ENCODE measurements around the gene ALK. TPM values are rescaled to one million over a fixed set of nuclear protein-coding genes. Genes with fewer than 3 reads are reported as not detected.

ALK gene
- total and polyA plus RNA-seq, 2 experiments from 2014 or later, result 0.35 TPM; not detected in 1

GRCh38 chr2:29844713-29845326, 76.6 kb downstream of the ALK start:
- Mint-ChIP-seq H3K27me3 (ENCODE audit: insufficient read depth, low read depth, poor library complexity) (peaks cover 2% of the 10 kb centered on the region), H3K9me3 (no peaks in the 10 kb centered on the region), H3K4me3 (no peak overlapping the region), H3K27ac (no peak overlapping the region), H3K36me3 (ENCODE audit: low read depth) (no peaks in the 10 kb centered on the region), H3K4me1 (peaks cover 13% of the 10 kb centered on the region; the same call in 2 of the 3 replicates)
- H3K9me2 ChIP-seq (ENCODE audit: insufficient read depth), result no peaks in the 10 kb centered on the region
- no peaks in the 10 kb centered on the region for H3K36me3 ChIP-seq (ENCODE audit: insufficient read depth)
- no peak for TF ChIP-seq ETS1 (IDR thresholded peaks at IDR 0.05)
- TF ChIP-seq ZNF114 (CRISPR knock-in tag; IDR thresholded peaks at IDR 0.05), result no peak
- TF ChIP-seq, protein P1, sequence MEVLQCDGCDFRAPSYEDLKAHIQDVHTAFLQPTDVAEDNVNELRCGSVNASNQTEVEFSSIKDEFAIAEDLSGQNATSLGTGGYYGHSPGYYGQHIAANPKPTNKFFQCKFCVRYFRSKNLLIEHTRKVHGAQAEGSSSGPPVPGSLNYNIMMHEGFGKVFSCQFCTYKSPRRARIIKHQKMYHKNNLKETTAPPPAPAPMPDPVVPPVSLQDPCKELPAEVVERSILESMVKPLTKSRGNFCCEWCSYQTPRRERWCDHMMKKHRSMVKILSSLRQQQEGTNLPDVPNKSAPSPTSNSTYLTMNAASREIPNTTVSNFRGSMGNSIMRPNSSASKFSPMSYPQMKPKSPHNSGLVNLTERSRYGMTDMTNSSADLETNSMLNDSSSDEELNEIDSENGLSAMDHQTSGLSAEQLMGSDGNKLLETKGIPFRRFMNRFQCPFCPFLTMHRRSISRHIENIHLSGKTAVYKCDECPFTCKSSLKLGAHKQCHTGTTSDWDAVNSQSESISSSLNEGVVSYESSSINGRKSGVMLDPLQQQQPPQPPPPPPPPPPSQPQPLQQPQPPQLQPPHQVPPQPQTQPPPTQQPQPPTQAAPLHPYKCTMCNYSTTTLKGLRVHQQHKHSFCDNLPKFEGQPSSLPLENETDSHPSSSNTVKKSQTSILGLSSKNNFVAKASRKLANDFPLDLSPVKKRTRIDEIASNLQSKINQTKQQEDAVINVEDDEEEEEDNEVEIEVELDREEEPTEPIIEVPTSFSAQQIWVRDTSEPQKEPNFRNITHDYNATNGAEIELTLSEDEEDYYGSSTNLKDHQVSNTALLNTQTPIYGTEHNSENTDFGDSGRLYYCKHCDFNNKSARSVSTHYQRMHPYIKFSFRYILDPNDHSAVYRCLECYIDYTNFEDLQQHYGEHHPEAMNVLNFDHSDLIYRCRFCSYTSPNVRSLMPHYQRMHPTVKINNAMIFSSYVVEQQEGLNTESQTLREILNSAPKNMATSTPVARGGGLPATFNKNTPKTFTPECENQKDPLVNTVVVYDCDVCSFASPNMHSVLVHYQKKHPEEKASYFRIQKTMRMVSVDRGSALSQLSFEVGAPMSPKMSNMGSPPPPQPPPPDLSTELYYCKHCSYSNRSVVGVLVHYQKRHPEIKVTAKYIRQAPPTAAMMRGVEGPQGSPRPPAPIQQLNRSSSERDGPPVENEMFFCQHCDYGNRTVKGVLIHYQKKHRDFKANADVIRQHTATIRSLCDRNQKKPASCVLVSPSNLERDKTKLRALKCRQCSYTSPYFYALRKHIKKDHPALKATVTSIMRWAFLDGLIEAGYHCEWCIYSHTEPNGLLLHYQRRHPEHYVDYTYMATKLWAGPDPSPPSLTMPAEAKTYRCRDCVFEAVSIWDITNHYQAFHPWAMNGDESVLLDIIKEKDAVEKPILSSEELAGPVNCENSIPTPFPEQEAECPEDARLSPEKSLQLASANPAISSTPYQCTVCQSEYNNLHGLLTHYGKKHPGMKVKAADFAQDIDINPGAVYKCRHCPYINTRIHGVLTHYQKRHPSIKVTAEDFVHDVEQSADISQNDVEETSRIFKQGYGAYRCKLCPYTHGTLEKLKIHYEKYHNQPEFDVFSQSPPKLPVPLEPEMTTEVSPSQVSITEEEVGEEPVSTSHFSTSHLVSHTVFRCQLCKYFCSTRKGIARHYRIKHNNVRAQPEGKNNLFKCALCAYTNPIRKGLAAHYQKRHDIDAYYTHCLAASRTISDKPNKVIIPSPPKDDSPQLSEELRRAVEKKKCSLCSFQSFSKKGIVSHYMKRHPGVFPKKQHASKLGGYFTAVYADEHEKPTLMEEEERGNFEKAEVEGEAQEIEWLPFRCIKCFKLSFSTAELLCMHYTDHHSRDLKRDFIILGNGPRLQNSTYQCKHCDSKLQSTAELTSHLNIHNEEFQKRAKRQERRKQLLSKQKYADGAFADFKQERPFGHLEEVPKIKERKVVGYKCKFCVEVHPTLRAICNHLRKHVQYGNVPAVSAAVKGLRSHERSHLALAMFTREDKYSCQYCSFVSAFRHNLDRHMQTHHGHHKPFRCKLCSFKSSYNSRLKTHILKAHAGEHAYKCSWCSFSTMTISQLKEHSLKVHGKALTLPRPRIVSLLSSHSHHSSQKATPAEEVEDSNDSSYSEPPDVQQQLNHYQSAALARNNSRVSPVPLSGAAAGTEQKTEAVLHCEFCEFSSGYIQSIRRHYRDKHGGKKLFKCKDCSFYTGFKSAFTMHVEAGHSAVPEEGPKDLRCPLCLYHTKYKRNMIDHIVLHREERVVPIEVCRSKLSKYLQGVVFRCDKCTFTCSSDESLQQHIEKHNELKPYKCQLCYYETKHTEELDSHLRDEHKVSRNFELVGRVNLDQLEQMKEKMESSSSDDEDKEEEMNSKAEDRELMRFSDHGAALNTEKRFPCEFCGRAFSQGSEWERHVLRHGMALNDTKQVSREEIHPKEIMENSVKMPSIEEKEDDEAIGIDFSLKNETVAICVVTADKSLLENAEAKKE (CRISPR knock-in tag; IDR thresholded peaks at IDR 0.05), result no peak
- no peak for TF ChIP-seq ZNF331 (CRISPR knock-in tag; IDR thresholded peaks at IDR 0.05; ENCODE audit: low read depth)
- no peak for TF ChIP-seq EZH2 (IDR thresholded peaks at IDR 0.05; ENCODE audit: low read depth, unreplicated experiment)
- no peak for TF ChIP-seq CREB1 (CRISPR knock-in tag; IDR thresholded peaks at IDR 0.05; ENCODE audit: low read depth)
- no peak for TF ChIP-seq NANOG (IDR thresholded peaks at IDR 0.05; ENCODE audit: borderline replicate concordance)
- TF ChIP-seq POLR2AphosphoS5 (IDR thresholded peaks at IDR 0.05; ENCODE audit: low read depth), result no peak
- no peak for TF ChIP-seq EZH2phosphoT487 (IDR thresholded peaks at IDR 0.05; ENCODE audit: unreplicated experiment)
- DNase-seq (ENCODE audit: low spot score), result no peak
- H3K27me3 ChIP-seq (ENCODE audit: insufficient read depth), result no peaks in the 10 kb centered on the region
- no peak for ATAC-seq
- H3K4me1 ChIP-seq (ENCODE audit: insufficient read depth), result 0 out of 2 replicates have a peak, but pooled peaks cover 5% of the 10 kb centered on the region
- H3K4me3 ChIP-seq, result no peak overlapping the region
- H3F3A ChIP-seq (replicated peaks; ENCODE audit: low read depth), result no peaks in the 10 kb centered on the region
- H3K79me2 ChIP-seq (replicated peaks; ENCODE audit: insufficient read depth), result no peaks in the 10 kb centered on the region
- H3K4me2 ChIP-seq, result no peak overlapping the region
- no peaks in the 10 kb centered on the region for H4K20me1 ChIP-seq (replicated peaks; ENCODE audit: insufficient read depth)
- H2AFZ ChIP-seq, result no peak overlapping the region
- H3K27ac ChIP-seq (ENCODE audit: low read depth), result no peak overlapping the region
